HG03196 (cell line): ENCODE results near the gene INPP5K.

Experiments
- ATAC-seq: cut with Tn5 transposase; IDR thresholded peaks from one replicate; pipeline ENCODE4 v1.9.1; 2021; ENCODE audit not compliant: unreplicated experiment

Gene INPP5K

DNA sequence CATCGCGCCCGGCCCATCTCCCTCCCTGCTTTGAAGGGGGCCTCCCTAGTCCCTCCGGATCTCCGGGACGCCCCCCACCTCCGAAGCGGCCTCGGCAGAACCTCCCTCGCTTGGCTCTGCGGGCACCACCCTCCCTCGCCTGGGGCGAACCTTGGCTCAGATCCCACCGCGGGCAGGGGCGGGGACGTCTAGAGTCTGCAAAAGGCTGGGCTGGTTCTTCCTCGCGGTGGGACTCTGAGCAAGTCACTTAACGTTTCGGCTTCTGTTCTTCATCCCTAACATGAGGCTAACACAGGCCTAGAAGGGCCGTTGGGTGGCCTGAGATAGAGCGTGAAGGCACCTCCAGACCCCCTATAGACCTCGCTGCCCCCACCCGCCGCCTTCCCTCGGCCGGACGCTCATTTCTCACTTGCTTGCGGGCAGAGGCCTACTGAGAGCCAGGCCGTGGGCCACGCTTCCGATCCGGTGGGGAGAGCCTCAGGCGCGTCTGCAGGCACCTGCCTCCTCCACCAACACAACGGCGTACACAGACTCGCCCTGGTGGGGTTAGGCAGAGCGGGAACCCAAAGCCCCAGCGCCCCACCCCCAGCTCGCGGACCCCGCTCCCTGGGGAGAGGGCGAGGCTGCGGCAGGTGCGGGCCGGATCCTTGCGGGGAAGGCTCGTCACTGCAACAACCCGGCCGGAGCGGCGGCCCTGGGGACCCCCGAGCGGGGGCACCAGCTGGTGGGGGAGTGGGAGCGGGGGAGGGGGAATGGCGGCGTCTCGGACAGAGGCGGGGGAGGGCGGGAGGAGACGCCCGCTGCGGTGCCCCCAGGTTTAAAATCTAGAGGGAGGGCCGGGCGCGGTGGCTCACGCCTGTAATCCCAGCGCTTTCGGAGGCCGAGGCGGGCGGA, 29.4 kb downstream of the INPP5K start:
- ATAC-seq = no peak

DNA sequence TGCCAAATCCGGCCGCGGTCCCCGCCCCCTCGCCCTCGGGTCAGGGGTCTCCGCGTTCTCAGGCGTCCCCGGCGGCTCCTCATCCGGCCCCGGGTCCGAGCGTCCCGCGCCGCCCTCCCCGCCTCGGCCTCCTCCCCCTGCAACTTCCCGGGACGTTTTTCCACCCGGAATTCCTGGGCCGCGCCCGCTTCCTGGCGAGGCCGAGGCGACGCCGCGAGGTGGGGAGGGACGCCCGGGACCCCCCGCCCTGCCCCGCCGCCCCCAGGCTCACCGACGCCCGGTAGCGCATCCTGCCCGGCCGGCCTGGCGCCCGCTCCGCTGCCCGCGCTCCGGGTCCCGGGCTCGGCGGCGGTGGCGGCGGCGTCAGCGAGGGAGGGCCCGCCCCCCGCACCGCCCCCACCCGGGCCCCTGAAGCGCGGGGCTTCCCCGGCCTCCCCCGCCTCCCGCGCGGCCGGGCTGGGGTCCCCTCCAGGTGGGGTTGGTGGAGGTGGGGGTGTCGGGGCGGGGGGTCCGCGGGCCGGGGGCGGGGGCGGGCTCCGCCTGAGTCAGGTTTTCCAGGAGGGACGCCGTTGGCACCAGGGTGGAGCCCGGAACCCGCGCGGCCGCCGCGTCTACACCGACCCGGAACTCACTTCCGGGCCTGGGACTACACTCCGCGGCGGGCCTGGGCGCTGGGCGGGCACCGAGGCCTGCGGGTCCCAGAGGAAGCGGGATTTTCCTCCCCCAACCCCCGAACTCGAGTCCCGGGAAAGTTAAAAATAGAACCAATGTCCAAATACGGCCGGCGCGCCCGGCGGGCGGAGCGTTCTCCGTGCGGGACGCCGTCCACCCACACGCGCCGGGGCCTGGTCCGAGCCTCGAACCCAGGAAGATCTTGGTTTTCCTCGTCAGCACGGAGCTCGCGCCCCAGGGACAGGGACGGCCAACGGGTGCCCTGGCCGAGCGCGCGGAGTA, 30.7 kb downstream of the INPP5K start:
- ATAC-seq = peak; percentile 21

DNA sequence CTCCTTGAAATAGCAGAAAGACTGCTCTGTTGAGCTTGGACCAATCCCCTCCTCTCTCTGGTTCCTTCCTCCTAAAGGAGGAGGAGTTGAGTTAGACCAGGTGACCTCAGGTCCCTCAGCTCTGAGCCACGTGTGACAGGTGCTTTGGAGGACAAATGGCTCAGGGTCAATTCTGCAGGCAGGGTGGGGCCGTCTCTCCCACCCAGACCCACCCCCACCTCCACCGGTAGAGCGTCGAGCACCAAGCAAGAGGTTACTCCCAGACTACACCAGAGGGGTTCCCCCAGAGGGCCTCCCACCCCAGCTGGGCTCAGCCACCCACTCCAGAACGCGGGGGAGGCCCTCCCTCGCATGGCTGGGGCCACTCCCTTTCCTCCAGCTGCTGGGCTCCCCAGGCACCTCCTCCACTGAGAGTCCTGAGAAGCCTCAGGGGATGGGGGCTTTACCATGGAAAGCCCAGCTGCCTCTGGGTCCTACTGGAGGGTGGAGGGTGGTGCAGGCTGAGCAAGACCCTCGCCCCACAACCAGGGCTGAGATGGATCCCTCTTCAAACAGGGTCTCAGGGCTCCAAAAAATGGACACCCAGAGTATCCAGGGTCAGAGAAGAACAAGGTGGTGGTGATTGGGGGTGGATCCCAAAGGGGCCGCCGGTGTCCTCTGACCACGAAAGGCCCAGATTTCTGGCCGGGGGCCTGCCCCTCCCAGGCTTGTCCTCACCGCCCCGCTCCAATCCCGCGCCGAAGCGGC, 31.6 kb downstream of the INPP5K start:
- ATAC-seq = peak; percentile 37

DNA sequence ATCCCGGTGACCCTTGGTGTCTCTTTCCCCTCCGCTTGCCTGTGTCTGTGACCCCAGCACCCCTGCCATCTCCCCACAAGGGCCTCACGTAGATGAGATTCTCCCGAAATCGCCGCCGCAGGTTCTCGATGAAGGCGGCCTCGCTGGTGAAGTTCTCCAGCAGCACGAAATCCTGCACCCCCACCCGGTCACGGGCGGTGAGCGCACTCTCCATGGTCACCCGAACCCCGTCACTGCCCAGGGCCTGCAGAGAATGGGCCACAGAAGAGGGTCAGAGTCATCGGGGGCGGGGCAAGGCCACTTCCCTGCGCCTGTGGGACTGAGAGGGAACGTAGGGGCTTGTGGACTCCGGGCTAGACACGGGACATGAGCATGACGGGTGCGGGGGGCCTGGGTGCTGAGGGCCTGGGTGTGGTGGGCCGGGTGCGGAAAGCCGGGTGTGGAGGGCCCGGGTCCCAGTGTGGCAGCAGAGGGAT, 32.3 kb downstream of the INPP5K start:
- ATAC-seq = no peak

DNA sequence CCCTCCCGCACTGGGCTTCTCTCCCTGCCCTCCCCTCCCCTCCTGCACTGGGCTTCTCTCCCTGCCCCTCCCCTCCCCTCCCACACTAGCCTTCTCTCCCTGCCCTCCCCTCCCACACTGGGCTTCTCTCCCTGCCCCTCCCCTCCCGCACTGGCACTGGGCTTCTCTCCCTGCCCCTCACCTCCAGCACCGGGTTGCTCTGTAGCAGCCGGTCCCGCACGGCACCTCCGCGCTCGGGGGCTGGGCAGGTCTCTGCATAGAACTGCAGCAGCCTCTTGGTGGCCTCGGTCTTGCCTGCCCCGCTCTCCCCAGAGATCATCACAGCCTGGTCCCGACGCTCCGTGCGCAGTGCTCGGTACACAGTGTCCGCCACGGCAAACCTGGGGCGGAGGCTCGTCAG, 33.7 kb downstream of the INPP5K start:
- no peak for ATAC-seq

DNA sequence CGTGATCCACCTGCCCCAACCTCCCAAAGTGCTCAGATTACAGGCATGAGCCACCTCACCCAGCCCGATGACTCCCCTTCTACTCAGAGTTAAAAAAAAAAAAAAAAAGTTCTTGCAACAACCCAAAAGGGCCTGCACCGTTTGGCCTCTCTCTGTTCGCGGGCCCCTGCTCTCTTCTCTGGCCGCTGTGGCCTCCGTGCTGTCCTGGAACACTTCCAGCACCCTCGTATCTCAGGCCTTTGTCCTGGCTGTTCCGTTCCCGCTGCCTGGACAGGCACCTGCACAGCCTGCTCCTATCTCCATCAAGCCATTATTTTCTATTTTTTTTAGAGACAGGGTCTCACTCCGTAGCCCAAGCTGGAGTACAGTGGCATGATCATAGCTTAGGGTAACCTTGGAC, 34.7 kb downstream of the INPP5K start:
- ATAC-seq = no peak

DNA sequence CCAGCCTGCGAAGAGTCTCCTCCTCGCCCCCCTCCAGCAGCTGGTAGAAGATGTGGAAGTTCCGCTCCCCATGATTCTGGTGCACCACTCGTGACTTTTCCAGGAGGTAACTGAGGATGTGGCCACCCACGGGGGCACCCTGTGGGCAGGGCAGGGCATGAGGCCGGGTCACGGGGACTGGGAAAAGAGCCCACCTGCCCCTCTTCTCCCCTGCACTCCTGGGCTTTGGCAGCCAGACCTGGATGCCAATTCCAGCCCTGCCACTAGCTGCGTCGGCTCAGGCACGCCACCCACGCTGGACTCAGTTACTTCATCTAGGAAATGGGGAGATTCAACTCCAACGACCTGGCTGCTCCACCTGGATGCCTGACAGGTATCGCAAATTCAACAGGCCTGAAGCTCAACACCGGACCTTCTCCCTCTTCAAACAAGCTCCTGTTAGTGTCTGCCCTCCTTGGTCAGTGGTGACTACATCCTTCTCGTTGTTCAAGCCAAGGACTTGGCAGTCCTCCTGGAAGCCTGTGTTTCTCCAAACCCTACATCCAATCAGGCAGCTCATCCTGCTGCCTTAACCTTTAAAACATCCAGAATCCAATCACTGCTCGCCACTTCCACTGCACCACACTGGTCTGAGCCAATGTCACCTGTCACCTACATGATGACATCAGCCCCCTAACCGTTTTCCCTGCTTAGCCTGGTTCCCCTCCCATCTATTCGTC, 35.5 kb downstream of the INPP5K start:
- no peak for ATAC-seq

DNA sequence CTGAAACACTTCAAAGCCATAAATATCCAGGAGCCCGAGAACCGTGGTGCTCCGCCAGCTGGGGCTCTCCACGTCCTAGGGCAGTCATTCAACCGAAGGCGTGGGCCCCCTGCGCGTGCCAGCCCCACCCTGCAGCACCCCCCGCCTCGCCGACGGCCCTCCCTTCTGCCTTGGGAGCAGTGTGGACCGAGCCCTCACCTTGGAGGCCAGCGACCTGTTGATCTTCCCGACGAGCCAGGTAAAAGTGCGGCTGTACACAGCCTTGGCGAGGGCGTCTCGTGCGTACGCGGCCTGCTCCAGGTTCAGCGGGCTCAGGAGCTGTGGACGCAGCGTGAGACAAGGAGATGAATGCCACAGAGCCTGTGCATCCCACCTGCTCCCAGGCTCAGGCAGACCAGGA, 38.0 kb downstream of the INPP5K start:
- ATAC-seq = no peak

DNA sequence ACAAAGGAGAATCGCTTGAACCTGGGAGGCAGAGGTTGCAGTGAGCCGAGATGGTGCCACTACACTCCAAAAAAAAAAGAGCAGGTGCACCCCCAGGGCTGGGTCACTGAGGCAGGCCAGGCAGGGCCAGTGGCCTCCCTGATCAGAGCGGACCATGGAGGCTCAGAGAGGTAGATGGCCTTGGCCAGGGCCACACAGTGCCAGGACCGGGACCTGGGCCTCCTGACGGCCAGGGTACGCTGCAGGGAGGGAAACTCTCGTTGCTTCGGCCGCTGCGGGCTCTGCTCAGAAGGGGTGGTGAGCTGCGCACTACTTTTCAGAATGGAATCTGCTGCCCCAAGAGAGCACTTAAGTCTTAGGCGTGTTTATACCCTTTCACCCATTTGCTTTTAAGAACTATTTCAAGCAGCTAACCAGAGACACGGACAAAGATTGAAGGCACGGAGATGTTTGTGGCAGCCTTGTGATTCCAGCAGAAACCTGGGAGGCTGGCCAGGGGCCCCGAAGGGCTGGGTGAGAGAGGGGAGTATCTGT, 41.0 kb downstream of the INPP5K start:
- no peak for ATAC-seq

DNA sequence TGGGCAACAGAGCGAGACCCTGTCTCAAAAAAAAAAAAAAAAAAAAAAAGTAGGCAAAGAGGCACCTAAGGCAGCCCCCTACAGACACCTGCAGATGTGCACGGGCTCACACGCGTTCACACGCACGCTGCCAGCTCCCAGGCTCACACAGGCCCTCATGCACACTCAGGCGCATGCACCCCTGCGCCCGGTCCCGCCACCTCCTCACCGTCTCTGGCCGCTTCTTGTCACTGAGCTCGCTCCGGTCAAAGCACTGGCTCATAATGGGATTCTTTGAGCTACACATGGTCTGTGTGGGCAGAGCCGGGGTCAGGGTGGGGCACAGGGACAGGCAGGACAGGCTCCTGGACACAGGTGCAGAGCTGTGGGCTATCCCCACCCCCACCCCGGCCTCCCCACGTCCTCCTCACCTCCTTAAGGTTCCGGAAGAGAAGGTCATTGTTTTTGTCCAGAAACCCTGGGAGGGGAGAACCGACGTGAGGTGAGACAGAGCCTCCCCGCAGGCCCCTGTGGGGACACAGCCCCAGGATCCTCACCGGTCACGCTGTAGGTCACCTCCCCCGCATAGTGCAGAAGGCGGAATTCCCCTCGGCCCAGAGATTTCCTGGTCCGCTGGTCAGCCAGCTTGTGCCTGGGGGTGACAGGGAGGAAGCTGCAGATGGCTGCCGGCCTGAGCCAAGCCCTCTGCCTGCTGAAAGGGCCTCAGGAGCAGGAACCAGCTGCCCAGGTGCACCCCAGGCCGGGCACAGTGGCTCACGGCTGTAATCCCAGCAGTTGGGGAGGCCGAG, 41.8 kb downstream of the INPP5K start:
- peak; percentile 41 for ATAC-seq

DNA sequence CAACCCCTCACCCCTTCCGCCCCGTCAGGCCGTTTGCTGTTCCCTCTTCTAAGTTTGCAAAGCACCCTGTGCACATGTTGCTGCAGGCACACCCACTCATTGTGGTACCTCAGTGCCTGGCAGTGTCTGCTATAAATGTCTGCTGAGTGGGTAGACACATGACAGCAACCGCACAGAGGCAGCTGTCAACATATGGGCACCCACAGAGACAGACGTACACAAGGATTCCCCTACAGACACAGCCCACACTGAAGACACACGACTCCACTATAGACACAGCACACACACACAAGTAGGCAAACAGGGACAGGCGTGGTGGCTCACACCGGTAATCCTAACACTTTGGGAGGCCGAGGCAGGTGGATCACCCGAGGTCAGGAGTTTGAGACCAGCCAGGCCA, 42.6 kb downstream of the INPP5K start:
- no peak for ATAC-seq

DNA sequence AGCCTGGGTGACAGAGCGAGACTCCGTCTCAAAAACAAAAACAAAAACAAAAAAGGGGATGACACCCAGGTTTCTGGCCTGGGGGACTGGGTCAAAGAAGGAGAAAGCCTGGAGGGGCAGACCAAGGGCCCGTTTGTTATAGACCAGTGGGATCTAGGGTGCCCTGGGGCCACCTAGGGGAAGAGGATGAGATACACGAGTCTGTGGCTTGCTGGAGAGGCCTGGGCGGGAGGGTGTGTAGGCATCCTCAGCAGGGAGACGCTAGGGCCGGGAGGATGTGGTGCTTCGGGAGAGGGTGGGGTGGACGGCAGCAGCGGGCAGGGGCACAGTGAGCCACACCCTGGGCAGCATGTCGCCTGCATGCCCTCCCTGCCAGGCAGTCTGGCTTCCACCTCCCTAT, 43.2 kb downstream of the INPP5K start:
- no peak for ATAC-seq

DNA sequence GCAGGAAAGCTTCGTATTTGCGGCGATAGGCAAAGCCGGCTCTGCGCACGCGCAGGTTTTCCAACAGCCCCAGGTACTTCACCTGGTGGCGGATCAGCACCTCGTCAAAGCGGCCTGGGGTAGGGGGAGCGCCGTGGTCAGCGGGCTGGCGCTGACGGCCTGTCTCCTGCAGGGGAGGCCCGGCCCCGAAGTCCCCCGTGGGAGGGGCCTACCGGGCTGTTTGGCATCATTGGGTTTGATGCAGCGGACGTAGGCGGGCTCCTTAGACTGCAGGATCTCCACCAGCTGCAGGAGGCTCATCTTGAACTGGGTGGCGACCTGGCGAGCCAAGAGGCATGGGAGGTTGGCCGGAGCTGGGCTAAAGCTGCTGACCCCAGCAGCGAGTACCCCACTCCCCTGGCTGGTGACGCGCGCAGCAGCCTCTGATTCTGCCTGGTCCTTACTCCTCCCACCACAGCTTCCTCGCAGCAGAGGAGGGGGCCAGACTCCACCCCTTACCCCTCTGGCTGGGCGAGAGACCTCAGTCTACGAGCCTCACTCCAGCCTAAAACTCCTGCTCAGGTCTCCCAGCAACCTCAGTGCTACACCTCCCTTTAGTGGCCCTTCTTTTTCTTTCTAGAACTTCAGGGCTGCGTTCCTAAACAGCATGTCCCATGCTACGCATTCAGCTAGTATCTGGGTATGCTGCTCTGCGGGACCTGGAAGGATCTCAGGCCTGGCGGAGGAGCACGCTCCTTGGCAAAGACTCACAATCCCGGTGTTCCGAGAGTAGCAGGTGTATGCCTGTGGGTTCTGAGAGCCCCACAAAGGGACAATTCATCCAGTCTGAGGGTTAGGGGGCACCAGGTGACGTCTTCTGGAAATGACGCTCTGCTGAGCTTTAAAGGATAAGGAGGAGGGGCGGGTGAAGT, 44.2 kb downstream of the INPP5K start:
- ATAC-seq = no peak

DNA sequence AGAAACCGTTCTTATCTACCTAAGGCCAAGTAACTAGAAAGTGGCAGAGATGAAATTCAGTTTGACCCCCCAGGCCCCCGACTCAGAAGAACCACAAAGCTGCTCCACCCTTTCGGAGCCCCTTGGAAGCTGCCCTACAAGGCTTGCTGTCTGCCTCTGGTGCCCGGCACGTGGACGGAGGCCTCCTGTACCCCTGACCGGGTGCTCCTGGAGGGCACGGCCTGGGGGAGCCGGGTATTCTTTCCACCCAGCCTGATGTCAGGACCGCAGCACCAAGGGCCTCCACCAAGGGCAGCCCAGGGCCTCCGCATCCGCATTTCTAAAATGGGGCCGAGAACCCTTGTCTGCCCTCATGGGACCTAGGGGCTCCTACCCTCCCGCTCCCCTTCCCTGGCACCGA, 44.9 kb downstream of the INPP5K start:
- ATAC-seq = no peak

DNA sequence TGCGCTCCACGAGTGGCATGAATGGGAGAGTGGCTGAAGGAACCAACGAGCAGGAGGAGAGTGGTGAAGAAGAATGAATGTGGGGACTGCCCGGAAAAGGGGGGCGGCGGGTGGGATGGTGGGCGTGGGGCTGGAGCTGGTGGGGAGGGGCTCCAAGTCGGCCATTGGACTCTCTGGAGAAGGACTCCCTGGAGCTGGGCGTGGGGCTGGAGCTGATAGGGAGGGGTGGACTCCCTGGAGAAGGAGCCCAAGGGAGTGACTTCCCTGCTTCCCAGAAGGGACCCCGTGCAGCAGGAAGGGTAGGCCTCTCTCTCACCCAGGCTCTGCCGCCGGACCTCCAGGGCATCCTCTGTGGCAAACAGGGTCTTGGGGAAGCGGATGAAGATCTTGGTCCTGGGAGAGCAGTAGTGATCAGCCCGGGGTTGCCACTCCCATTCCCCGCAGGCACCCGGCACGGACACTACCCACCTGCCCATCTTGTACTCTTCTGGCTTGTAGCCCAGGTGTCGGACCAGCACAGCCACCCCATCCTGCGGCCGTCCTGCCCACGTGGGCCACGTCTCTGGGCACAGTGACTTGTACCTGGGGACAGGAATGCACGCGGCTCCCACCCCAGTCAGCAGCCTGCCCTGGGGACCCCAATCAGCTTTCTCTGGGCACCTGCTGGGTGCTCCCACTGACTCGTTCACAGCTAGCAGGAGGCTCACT, 45.5 kb downstream of the INPP5K start:
- no peak for ATAC-seq

DNA sequence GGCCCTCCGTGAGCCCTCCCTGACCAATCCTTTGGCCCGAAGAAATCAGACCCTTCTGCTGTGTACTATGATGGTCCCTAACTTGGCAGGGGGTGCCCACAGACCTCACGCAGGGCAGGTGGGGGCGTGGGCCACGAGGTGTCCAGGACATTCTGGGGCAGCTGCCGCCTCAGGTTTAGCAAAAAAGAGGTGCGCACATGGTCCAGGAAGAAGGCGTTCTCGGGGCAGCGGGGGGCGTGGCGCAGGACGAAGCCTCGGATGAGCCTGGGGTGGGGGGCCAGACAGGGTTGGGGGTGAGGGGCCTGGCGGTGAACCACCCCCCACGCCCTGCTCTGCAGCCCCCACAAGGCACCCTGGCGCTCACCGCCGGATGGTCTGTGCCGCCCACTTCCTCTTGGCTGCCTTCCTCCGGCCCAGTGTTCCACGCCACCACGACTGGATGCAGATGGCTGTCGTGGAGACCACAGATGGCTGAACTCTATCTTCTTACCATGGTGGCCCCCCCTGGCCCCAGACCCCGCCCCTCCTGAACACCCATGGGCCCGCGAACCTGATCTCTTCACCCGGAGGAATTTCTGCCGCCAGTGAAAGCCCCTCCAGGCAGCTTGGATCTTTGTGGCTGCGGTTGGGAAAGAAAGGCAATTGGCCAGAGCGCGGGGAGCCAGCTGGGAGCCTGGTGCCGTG, 46.2 kb downstream of the INPP5K start:
- ATAC-seq = no peak

DNA sequence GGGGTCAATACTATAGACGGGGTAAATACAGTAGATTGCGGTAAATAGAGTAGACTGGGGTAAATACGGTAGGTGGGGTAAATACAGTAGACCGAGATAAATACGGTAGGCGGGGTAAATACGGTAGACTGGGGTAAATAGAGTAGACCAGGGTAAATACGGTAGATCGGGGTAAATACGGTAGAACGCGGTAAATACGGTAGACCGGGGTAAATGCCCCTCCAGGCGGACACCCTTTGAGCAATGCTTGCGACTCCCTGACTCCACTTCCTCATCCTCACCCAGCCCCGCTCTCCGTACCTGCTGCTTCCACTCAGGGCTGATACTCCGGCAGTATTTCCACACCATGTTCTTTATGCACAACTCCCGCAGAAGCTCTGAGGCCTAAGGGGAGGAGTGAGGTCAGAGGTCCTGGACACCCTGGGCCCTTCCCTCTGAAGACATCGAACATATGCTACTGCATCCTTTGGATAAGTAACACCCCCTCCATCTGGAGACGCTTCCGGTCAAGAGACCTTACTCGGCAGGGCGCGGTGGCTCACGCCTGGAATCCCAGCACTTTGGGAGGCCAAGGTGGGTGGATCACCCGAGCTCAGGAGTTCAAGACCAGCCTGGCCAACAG, 47.1 kb downstream of the INPP5K start:
- ATAC-seq = no peak
